Natural killer cell (primary cell): ENCODE results near the gene RASSF4. TPM values are rescaled to one million over a fixed set of nuclear protein-coding genes. Genes with fewer than 3 reads are reported as not detected.

ENCODE experiments used
- ATAC-seq, 3 donors: fragments of 150-1000 bp in 2 of 3; fragments of 200-7000 bp in 1 of 3; cut with Tn5 transposase; 1 replicate in 1 of 3; 2 replicates in 2 of 3; pipeline ENCODE4 v1.10.0; 2021; ENCODE audit warnings: mild to moderate bottlenecking in 2 of 3, moderate library complexity in 2 of 3
- DNase-seq, 2 donors: peaks; one replicate each; pipeline versions ENCODE4 v3.0.0 to v3.0.0-alpha.2; 2013 to 2021; ENCODE audit warnings: mixed read lengths in 1 of 2
- H3K27ac ChIP-seq: one replicate; pipeline ENCODE4 v1.5.1; 2013; ENCODE audit warnings: mild to moderate bottlenecking, low read length
- H3K27me3 ChIP-seq: one replicate; pipeline ENCODE4 v1.6.1; 2013; ENCODE audit warnings: low read length; ENCODE audit not compliant: control insufficient read depth, insufficient read depth
- H3K36me3 ChIP-seq: one replicate; pipeline ENCODE4 v1.6.1; 2013; ENCODE audit warnings: low read length; ENCODE audit not compliant: control insufficient read depth, insufficient read depth
- H3K4me1 ChIP-seq: one replicate; pipeline ENCODE4 v1.6.1; 2013; ENCODE audit warnings: low read length; ENCODE audit not compliant: control insufficient read depth, insufficient read depth
- H3K4me3 ChIP-seq: one replicate; pipeline ENCODE4 v1.5.1; 2013; ENCODE audit warnings: low read length
- H3K9me3 ChIP-seq: one replicate; pipeline ENCODE4 v1.6.1; 2013; ENCODE audit warnings: low read length; ENCODE audit not compliant: control insufficient read depth, insufficient read depth
- H3K27ac Mint-ChIP-seq, 2 donors: one replicate each; pipeline ENCODE4 v1.8.0; 2022; ENCODE audit warnings: mild to moderate bottlenecking in 2 of 2, mixed read lengths in 2 of 2, moderate library complexity in 1 of 2
- H3K27me3 Mint-ChIP-seq, 2 donors: one replicate each; pipeline ENCODE4 v1.8.0; 2022; ENCODE audit warnings: low read depth in 2 of 2, mixed read lengths in 2 of 2
- H3K36me3 Mint-ChIP-seq: one replicate; pipeline ENCODE4 v1.8.0; 2022; ENCODE audit warnings: mixed read lengths
- H3K4me1 Mint-ChIP-seq, 2 donors: one replicate each; pipeline ENCODE4 v1.8.0; 2022; ENCODE audit warnings: mixed read lengths in 2 of 2
- H3K4me3 Mint-ChIP-seq: one replicate; pipeline ENCODE4 v1.8.0; 2022; ENCODE audit warnings: mild to moderate bottlenecking, moderate library complexity, mixed read lengths
- H3K9me3 Mint-ChIP-seq, 2 donors: one replicate each; pipeline ENCODE4 v1.8.0; 2022; ENCODE audit warnings: mixed read lengths in 2 of 2
- CTCF ChIP-seq: fragments of 200-600 bp; IDR thresholded peaks from one replicate; pipeline ENCODE4 v1.8.0; 2022; ENCODE audit warnings: antibody characterized with exemption
- WGBS: methylation state at CpG from one replicate; pipeline ENCODE4 v1.1.7; 2013; ENCODE audit warnings: missing lambda C conversion rate; ENCODE audit not compliant: insufficient coverage; 5-methylcytosine and 5-hydroxymethylcytosine counted together
- intact Hi-C: fragments of 100-400 bp; cut with micrococcal nuclease; formaldehyde crosslinking; loops from one replicate; pipeline ENCODE4 v1.14.2; 2022
- total RNA-seq, 4 donors: library from RNA; stranded (reverse); fragments of 120-200 nt in 1 of 4; gene quantifications; one replicate each; pipeline versions ENCODE4 v1.2.3 to v1.2.4, GENCODE V29; 2013 to 2022

RASSF4 gene
- total RNA-seq, 3 donors from 2014 or later (not counting 1 experiment from before 2014, with no cell fraction given) = 99.8 to 116 (median 104) TPM

GRCh38 chr10:45040921-45041542 is 81.4 kb downstream of the RASSF4 start:
- Mint-ChIP-seq H3K9me3 (no peaks in the 10 kb centered on the region), H3K4me1 (peaks cover 10 to 12% of the 10 kb centered on the region in 2 donors), H3K36me3 (no peaks in the 10 kb centered on the region), H3K27ac (peak overlapping the region; percentile 32 to 73), H3K27me3 (no peaks in the 10 kb centered on the region), H3K4me3 (no peak overlapping the region)
- no peak for TF ChIP-seq CTCF
- no peak for DNase-seq
- H3K27ac ChIP-seq = no peak overlapping the region
- no peaks in the 10 kb centered on the region for H3K36me3 ChIP-seq
- peaks cover 5% of the 10 kb centered on the region for H3K4me1 ChIP-seq
- no peak overlapping the region for H3K4me3 ChIP-seq
- intact Hi-C loops = no loop called here
- H3K9me3 ChIP-seq = no peaks in the 10 kb centered on the region
- no peak for ATAC-seq
- no peaks in the 10 kb centered on the region for H3K27me3 ChIP-seq

- H3K27me3 Mint-ChIP-seq = peaks cover 0 to 7% of the 10 kb centered on the region in 2 donors
- H3K9me3 Mint-ChIP-seq = peaks cover 0 to 3% of the 10 kb centered on the region in 2 donors
- H3K4me1 Mint-ChIP-seq = peaks cover 8 to 12% of the 10 kb centered on the region in 2 donors
- no peak for TF ChIP-seq CTCF
- Histone ChIP-seq H3K4me3 (no peak overlapping the region), H3K27ac (no peak overlapping the region), H3K27me3 (no peaks in the 10 kb centered on the region), H3K9me3 (no peaks in the 10 kb centered on the region), H3K36me3 (no peaks in the 10 kb centered on the region), H3K4me1 (no peaks in the 10 kb centered on the region)
- H3K27ac Mint-ChIP-seq = no peak overlapping the region
- DNase-seq (no peak), ATAC-seq (no peak)
- no peak overlapping the region for H3K4me3 Mint-ChIP-seq
- 90% methylated on average over 7 of the region's 7 CpGs for WGBS
- H3K36me3 Mint-ChIP-seq = peaks cover 11% of the 10 kb centered on the region
- intact Hi-C loops = no loop called here
Observed at GRCh38 chr10:45044290-45044689, 84.7 kb downstream of the RASSF4 start.

Other genes with a start within 250 kb of the RASSF4 start
- not detected for gene TMEM72, start 48.5 kb upstream of the RASSF4 start, total RNA-seq
- not detected for gene DEPP1, start 19.0 kb downstream of the RASSF4 start, total RNA-seq
- 10 to 100 TPM; 24.2 to 31.8 (median 25.0) TPM for gene ZNF22, start 41.1 kb downstream of the RASSF4 start, total RNA-seq